K562 (cell line): Measurements from ENCODE around the gene DHCR7. TPM values are rescaled to one million over a fixed set of nuclear protein-coding genes. Genes with fewer than 3 reads are reported as not detected.

ENCODE experiments used
- ATAC-seq: fragments of 200-7000 bp; cut with Tn5 transposase; 3 replicates; pipeline ENCODE4 v1.9.1; 2020; ENCODE audit warnings: moderate library complexity
- BruUV-seq: library from RNA; stranded (reverse); fragments of 400-500 nt; replicated peaks from 2 replicates; lab custom pipeline; 2021; lab: Mats Ljungman, UMichigan
- CTCF ChIA-PET: fragments of 300-600 bp; formaldehyde crosslinking; extraction: SDS; loops from one replicate; lab custom pipeline; 2021; ENCODE audit warnings: low intra/inter-chr PET ratio; lab: Yijun Ruan, JAX
- POLR2A ChIA-PET: fragments of 300-600, 350-650 bp; sonication (Branson Sonifier 250); formaldehyde crosslinking; extraction: SDS; loops from one replicate; lab custom pipeline; 2021; ENCODE audit warnings: antibody characterized with exemption, inconsistent platforms; lab: Yijun Ruan, JAX
- DNase-seq, 4 experiments: peaks; one replicate each; pipeline versions ENCODE4 v3.0.0 to v3.0.0-alpha.2; 2011 to 2018; ENCODE audit warnings: low spot score in 3 of 4, mixed read lengths in 3 of 4; ENCODE audit errors: extremely low read depth in 1 of 4
- FAIRE-seq: peaks from 2 replicates; lab custom pipeline; 2011; peaks lifted over from hg19 to GRCh38; lab: Jason Lieb, UNC
- H2AFZ ChIP-seq: 2 replicates; pipeline ENCODE4 v1.6.0; 2011; ENCODE audit warnings: low read depth, low read length, control low read depth, inconsistent platforms
- H3K27ac ChIP-seq: fragments of 200-600 bp; 3 replicates; pipeline ENCODE4 v1.8.0; 2011; ENCODE audit warnings: low read depth, mild to moderate bottlenecking, control low read depth, inconsistent platforms, low read length, moderate library complexity, mixed read lengths; ENCODE audit errors: extremely low read depth
- H3K27me3 ChIP-seq, 2 experiments: fragments of 300-600 bp in 1 of 2; 2 replicates in 1 of 2; 3 replicates in 1 of 2; pipeline versions ENCODE4 v1.6.0 to v1.8.0; 2011; ENCODE audit warnings: inconsistent platforms in 2 of 2, low read length in 2 of 2, mild to moderate bottlenecking in 1 of 2, mixed read lengths in 1 of 2, moderate library complexity in 1 of 2; ENCODE audit not compliant: control insufficient read depth in 2 of 2, insufficient read depth in 2 of 2
- H3K36me3 ChIP-seq: fragments of 300-600 bp; 3 replicates; pipeline ENCODE4 v1.8.0; 2011; ENCODE audit warnings: mild to moderate bottlenecking, low read length, inconsistent platforms; ENCODE audit not compliant: control insufficient read depth, insufficient read depth
- H3K4me1 ChIP-seq, 2 experiments: fragments of 200-600 bp in 1 of 2; replicated peaks in 1 of 2; 2 replicates in 1 of 2; 3 replicates in 1 of 2; pipeline versions ENCODE4 v1.5.1 to v1.8.0; 2011; ENCODE audit warnings: inconsistent platforms in 2 of 2, low read length in 2 of 2, mild to moderate bottlenecking in 1 of 2, mixed read lengths in 1 of 2, moderate library complexity in 1 of 2; ENCODE audit not compliant: control insufficient read depth in 2 of 2, insufficient read depth in 2 of 2
- H3K4me2 ChIP-seq: 2 replicates; pipeline ENCODE4 v1.6.1; 2011; ENCODE audit warnings: low read length, control low read depth, inconsistent platforms, mixed read lengths; ENCODE audit not compliant: insufficient read depth
- H3K4me3 ChIP-seq: fragments of 200-600 bp; sonication (generic), shearing (Covaris generic); 2 replicates; pipeline ENCODE4 v1.5.1; 2016; ENCODE audit warnings: control low read depth, inconsistent platforms
- H3K79me2 ChIP-seq: fragments of 200-600 bp; 3 replicates; pipeline ENCODE4 v1.8.0; 2011; ENCODE audit warnings: low read length, inconsistent platforms; ENCODE audit not compliant: control insufficient read depth, insufficient read depth
- H3K9ac ChIP-seq, 2 experiments: 2 replicates each; pipeline versions ENCODE4 v1.6.0 to v1.6.1; 2011; ENCODE audit warnings: low read depth in 2 of 2, low read length in 2 of 2, control low read depth in 1 of 2, inconsistent platforms in 1 of 2, mild to moderate bottlenecking in 1 of 2, mixed read lengths in 1 of 2; ENCODE audit not compliant: insufficient read depth in 1 of 2
- H3K9me1 ChIP-seq: one replicate; pipeline ENCODE4 v1.6.0; 2011; ENCODE audit warnings: inconsistent platforms, mild to moderate bottlenecking, low read length, moderate library complexity; ENCODE audit not compliant: control insufficient read depth, insufficient read depth
- H3K9me3 ChIP-seq: replicated peaks from 2 replicates; pipeline ENCODE4 v1.5.1; 2011; ENCODE audit warnings: low read depth, low read length, inconsistent platforms; ENCODE audit not compliant: control insufficient read depth, insufficient read depth
- H4K20me1 ChIP-seq: replicated peaks from 2 replicates; pipeline ENCODE4 v1.6.1; 2011; ENCODE audit warnings: low read length, inconsistent platforms, mixed read lengths; ENCODE audit not compliant: control insufficient read depth, insufficient read depth
- BACH1 ChIP-seq: fragments of 200-800 bp; sonication (Bioruptor generic); IDR thresholded peaks from 2 replicates; pipeline ENCODE4 v1.6.1; 2016; ENCODE audit warnings: missing genetic modification characterization, missing compliant biosample characterization
- IRF9 ChIP-seq: fragments of 450-650 bp; IDR thresholded peaks from 2 replicates; pipeline ENCODE4 v1.6.1; 2016; ENCODE audit warnings: missing biosample characterization, missing genetic modification characterization
- SFPQ ChIP-seq: fragments of 200-400 bp; formaldehyde crosslinking; IDR thresholded peaks from 2 replicates; pipeline ENCODE4 v1.6.1; 2017; ENCODE audit warnings: mild to moderate bottlenecking, low read depth, low read length, moderate library complexity
- TBL1XR1 ChIP-seq, 2 experiments: IDR thresholded peaks; 2 replicates each; pipeline ENCODE4 v1.6.1; 2012; ENCODE audit warnings: improper control_type of control experiment in 2 of 2, low read length in 2 of 2, mild to moderate bottlenecking in 1 of 2
- WGBS: fragments of 100-300 bp; shearing (Covaris generic); methylation state at CpG from one replicate; pipeline ENCODE4 v1.1.6; 2016; ENCODE audit warnings: low coverage, mixed read lengths; ENCODE audit not compliant: insufficient coverage; ENCODE audit errors: missing lambda C conversion rate; 5-methylcytosine and 5-hydroxymethylcytosine counted together
- in situ Hi-C: fragments of 300-500 bp; cut with MboI; formaldehyde crosslinking; loops from 4 replicates; pipeline ENCODE4 v1.15.0; 2018; ENCODE audit warnings: inconsistent platforms, mixed read lengths
- intact Hi-C: fragments of 100-400 bp; cut with micrococcal nuclease; formaldehyde crosslinking; loops from 2 replicates; pipeline ENCODE4 v1.14.2; 2022
- polyA plus RNA-seq, 8 experiments: library from polyadenylated mRNA; depleted of rRNA in 4 of 8; stranded (reverse) in 5 of 8; unstranded in 3 of 8; fragments of >200 nt; fragmentation: Nextera tagmentation in 2 of 8; fragmentation: Illumina TruSeq in 1 of 8; extraction: Ambion mirVana in 2 of 8; extraction: Trizol in 1 of 8; gene quantifications; 2 replicates each; pipeline versions ENCODE4 v1.2.1 to v1.2.3, GENCODE V29; 2011 to 2014; ENCODE audit warnings: inconsistent platforms in 1 of 8, missing spikeins in 1 of 8
- total RNA-seq, 7 experiments: library from RNA; depleted of rRNA in 6 of 7; stranded (reverse); fragments of >200 nt in 6 of 7; fragmentation: Illumina TruSeq in 2 of 7; extraction: Trizol in 2 of 7; gene quantifications; 2 replicates each; pipeline versions ENCODE4 v1.2.1 to v1.2.3, GENCODE V29; 2011 to 2021; ENCODE audit warnings: low replicate concordance in 1 of 7

The DHCR7 gene
- total and polyA plus RNA-seq, 9 of the 15 experiments (the other 6 are each of a cell fraction or from before 2014, with no cell fraction given) = 8.4 to 192 (median 82.4) TPM

- Histone ChIP-seq H3K9me1 (no peaks in the 10 kb centered on the region), H2AFZ (no peak overlapping the region), H3K4me3 (no peak overlapping the region), H3K9ac (peak overlapping the region in 1 of 2 experiments; percentile 5; a peak in 1 of 4 replicates), H4K20me1 (no peaks in the 10 kb centered on the region), H3K27me3 (no peaks in the 10 kb centered on the region), H3K36me3 (peaks cover 38% of the 10 kb centered on the region; the same call in 2 of the 3 replicates), H3K4me2 (no peak overlapping the region), H3K9me3 (no peaks in the 10 kb centered on the region), H3K27ac (no peak overlapping the region), H3K4me1 (peaks cover 6 to 17% of the 10 kb centered on the region in 2 experiments; a peak in 4 of 5 replicates), H3K79me2 (no peaks in the 10 kb centered on the region)
- POLR2A ChIA-PET = no interaction called here
- WGBS = 95% methylated on average over 17 of the region's 19 CpGs
- ATAC-seq (no peak), DNase-seq (no peak), FAIRE-seq (no peak)
- intact Hi-C loops = no loop called here
- CTCF ChIA-PET = no interaction called here
- TF ChIP-seq TBL1XR1 (IDR thresholded peaks at IDR 0.05; ENCODE audit: low read length in 2 of 2) = no peak
- TF ChIP-seq IRF9 (tag) = no peak
- no peak for TF ChIP-seq BACH1 (tag)
- BruUV-seq = no TSS peak
- in situ Hi-C loops = no loop called here
Observed at GRCh38 chr11:71491531-71491930, 43.3 kb upstream of the DHCR7 start.

GRCh38 chr11:71490731-71491390 lies 42.7 kb upstream of the DHCR7 start:
- no peaks in the 10 kb centered on the region for H3K79me2 ChIP-seq
- H4K20me1 ChIP-seq = no peaks in the 10 kb centered on the region
- H3K27me3 ChIP-seq = no peaks in the 10 kb centered on the region
- 91% methylated on average over 19 of the region's 28 CpGs for WGBS
- no peaks in the 10 kb centered on the region for H3K9me3 ChIP-seq
- no TSS peak for BruUV-seq
- no peak for DNase-seq
- TF ChIP-seq SFPQ = no peak
- TF ChIP-seq, all 486 proteins: peak for 0
- FAIRE-seq (no peak), ATAC-seq (no peak)
- H2AFZ ChIP-seq = no peak overlapping the region
- peaks cover 40% of the 10 kb centered on the region; the same call in 1 of the 3 replicates for H3K36me3 ChIP-seq
- CTCF ChIA-PET = no interaction called here
- POLR2A ChIA-PET = no interaction called here
- intact Hi-C loops (no loop called here), in situ Hi-C loops (no loop called here)
- H3K9me1 ChIP-seq = no peaks in the 10 kb centered on the region
- peaks cover 6 to 17% of the 10 kb centered on the region in 2 experiments; a peak in 4 of 5 replicates for H3K4me1 ChIP-seq
- no peak overlapping the region for H3K27ac ChIP-seq
- H3K4me3 ChIP-seq = no peak overlapping the region
- H3K9ac ChIP-seq = no peak overlapping the region; a peak in 1 of 4 replicates
- H3K4me2 ChIP-seq = no peak overlapping the region
